A549 (cell line): Measurements from ENCODE around the gene SLC26A5.

Experiments
- JUN ChIP-seq, 2 experiments: fragments of >200 bp; sonication (Bioruptor Twin); formaldehyde crosslinking; IDR thresholded peaks; 2 replicates in 1 of 2; 3 replicates in 1 of 2; pipeline ENCODE4 v1.6.1; 2016 to 2017
- POLR2A ChIP-seq: IDR thresholded peaks from 2 replicates; pipeline ENCODE4 v1.6.1; 2012; ENCODE audit warnings: mild to moderate bottlenecking, low read length
- SMC3 ChIP-seq: fragments of >200 bp; sonication (Bioruptor Twin); formaldehyde crosslinking; IDR thresholded peaks from 3 replicates; pipeline ENCODE4 v1.6.1; 2018; ENCODE audit warnings: inconsistent platforms
- TF ChIP-seq, protein P1 (sequence below): fragments of >200 bp; sonication (Bioruptor Twin); formaldehyde crosslinking; IDR thresholded peaks from 3 replicates; pipeline ENCODE4 v1.5.1; 2016

DNA sequence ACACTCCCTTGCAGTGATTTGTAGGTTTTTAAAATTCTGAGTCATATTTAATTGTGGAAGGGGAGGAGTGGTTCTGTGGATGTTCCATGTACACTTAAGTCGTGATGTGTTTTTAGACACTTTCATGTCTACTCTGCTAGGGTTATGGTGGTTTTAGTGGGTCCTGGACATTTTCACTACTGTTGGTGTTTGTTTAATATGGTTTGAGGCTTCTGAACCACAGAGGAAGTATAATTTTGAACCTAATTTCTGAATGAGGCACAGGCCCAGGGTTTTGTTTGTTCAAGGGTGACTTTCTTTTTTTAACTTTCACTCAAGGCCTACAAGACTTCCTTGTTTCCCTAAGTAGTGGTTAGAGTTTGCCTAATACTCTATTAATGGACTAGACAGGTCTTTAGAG, 13.3 kb downstream of the SLC26A5 start:
- TF ChIP-seq, protein P1, sequence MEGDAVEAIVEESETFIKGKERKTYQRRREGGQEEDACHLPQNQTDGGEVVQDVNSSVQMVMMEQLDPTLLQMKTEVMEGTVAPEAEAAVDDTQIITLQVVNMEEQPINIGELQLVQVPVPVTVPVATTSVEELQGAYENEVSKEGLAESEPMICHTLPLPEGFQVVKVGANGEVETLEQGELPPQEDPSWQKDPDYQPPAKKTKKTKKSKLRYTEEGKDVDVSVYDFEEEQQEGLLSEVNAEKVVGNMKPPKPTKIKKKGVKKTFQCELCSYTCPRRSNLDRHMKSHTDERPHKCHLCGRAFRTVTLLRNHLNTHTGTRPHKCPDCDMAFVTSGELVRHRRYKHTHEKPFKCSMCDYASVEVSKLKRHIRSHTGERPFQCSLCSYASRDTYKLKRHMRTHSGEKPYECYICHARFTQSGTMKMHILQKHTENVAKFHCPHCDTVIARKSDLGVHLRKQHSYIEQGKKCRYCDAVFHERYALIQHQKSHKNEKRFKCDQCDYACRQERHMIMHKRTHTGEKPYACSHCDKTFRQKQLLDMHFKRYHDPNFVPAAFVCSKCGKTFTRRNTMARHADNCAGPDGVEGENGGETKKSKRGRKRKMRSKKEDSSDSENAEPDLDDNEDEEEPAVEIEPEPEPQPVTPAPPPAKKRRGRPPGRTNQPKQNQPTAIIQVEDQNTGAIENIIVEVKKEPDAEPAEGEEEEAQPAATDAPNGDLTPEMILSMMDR, result no peak
- TF ChIP-seq JUN (IDR thresholded peaks at IDR 0.05) (no peak), SMC3 (no peak), POLR2A (no peak)
